Activated CD8-positive, alpha-beta memory T cell treated with anti-CD3 and anti-CD28 coated beads for 1 hour (primary cell): ENCODE results near the gene AGAP1.

Experiments
- DNase-seq, 2 donors: peaks; one replicate each; pipeline ENCODE4 v3.0.0-alpha.2; 2020; ENCODE audit warnings: low read depth in 1 of 2; ENCODE audit errors: extremely low read depth in 1 of 2

The AGAP1 gene

DNA sequence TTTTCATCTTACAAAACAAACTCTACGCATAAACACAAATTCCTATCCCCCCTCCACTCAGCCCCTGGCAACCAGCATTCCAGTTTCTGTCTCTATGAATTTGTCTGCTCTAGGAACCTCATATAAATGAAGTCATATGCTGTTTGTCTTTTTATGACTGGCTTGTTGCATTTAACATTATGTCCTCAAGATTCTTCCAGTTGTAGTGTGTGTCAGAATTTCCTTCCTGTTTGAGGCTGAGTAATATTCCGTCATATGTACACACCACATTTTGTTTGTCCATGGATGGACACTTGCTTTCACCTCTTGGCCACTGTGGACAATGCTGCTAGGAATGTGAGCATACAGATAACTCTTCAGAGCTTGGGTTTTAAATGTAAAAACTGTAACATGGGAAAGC lies 402.2 kb downstream of the AGAP1 start:
- DNase-seq, result no peak

DNA sequence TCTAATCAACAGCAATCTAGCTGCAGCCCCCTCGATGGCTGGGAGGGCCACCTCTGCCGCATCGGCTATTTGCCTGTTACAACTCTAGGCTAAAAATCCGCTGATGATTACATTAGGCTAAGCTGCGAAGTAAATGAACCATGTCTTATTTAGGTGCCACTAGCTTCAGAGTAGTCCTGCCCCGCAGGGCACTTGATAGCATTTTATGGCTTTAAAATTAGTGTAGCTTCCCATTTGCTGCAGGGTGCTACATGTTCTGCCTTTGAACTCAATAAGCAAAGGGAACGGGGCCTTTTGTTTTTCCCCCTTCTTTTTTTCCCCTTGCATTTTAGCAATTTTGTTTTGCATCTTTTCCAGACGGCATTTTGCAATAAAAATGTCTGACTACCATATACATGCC lies 404.1 kb downstream of the AGAP1 start:
- no peak for DNase-seq

DNA sequence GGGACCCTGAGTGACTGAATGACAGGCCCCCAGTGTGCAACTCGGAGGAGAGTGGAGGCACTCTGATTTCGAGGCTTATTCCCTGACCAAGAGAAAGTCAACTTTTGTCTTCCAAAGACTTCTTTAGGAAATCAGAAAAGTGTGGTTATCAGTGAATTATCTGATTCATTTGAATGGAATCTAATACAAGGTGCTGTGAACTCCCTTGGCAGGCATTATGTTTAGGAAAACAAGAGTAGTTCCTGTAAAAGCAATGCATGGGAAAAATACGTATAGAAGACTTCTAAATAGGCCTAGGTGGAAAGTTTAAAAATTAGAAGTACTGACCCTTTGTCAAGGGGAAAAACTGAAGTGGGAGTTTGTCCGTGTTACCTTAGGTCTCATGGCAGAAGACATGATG lies 404.9 kb downstream of the AGAP1 start:
- DNase-seq, result no peak

DNA sequence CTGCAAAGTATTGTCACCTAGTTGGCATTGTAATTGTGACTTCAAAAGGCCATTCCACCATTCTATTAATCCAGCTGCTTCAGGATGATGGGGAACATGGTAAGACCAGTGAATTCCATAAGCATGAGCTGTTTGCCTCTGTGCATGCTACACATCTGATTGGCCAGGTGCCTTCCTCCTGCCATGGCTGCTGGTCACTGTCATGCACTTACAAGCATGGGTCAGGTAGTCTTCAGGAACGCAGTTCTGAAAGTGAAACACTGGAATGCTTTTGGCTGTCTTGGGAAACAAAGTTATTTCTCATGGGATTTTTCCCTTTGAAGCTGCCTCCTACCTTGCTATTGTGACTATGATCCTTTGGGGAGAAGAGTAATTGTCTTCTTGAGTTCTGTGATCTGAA lies 406.8 kb downstream of the AGAP1 start:
- DNase-seq, result no peak

DNA sequence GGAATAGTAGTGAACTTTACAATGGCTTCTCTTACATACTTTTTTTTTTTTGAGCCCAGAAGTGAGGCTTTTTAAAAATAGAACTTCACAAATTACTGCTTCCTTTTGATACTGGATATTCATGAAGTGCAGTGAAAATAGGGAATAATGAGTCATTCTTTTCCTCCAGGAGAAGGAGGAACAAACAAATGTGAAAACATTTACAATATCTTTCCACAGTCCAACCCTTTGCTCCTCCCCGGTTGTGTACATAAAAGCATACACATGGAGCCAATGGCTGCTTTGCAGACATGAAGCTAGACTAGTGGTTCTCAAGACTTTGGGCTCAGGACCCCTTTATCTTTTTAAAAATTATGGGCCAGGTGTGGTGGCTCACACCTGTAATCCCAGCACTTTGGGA lies 407.4 kb downstream of the AGAP1 start:
- DNase-seq, result no peak

DNA sequence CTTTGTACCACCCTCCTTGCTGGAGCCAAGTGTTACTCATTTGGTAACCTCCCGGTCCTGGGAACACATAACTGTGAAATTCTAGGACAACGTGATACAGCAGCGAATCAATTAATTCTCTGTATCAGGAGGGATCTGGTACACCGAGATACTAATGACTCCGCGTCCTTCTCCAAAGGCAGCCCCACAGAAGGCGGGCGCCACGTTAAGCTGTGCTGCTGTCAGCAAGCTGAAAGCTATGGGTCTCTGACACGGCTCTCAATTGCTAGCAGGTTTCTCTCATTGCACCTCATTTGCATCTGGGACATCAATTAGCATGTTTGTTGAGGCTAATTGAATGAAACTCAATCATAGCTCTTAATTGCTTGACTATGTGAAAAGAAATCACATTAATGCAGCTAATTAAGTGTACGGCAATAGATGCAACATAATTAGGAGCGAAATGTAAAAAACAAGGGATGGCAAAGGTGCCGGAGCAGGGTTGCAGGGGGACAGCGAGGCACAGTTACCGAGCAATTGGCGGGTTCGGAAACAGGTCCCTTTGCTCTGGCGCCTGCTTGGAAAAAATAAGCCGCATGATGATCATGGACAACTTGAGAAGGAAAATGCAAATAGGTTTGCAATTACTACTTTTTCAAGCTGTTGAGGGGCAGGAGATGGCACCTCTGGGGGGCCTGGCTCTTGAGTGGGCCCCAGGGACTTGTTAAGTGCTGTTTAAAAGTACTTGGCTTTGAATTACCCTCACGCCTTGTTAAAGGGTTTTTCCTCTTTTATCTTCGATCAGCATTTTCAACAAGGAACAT lies 410.1 kb downstream of the AGAP1 start:
- no peak for DNase-seq

DNA sequence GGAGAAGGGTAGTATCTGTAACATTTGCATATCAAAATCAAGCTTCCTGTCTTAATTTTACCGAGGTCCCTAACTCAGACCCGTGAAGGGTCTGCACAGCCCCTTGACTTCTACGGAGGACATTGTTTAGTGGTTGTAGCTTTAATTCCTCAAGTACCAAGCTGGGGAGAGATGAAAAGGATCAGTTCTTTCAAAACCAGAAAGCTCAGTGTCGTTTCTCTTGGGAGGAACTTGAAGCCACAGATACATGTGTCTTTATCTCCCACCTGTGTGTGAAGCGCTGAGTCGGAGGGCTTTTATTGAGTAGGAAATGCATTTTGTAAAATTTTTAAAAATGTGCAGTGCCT lies 410.7 kb downstream of the AGAP1 start:
- no peak for DNase-seq

DNA sequence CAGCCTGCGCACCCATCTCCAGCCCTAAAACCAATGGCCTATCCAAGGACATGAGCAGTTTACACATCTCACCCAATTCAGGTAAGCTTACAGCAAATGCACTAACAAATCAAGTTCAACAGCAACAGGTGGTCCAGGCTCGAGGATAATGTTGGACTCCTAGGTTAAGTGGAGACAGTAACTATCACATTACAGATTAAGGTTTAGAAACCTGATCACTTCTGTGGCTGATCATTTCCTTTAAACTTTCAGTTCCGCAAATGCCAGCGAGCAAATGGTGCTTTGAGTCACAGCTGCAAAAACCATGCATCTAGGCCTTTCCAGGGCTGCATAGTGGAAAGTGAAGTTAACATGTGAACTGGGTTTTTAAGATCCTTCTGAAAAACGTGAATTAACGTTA lies 415.0 kb downstream of the AGAP1 start:
- DNase-seq, result no peak

DNA sequence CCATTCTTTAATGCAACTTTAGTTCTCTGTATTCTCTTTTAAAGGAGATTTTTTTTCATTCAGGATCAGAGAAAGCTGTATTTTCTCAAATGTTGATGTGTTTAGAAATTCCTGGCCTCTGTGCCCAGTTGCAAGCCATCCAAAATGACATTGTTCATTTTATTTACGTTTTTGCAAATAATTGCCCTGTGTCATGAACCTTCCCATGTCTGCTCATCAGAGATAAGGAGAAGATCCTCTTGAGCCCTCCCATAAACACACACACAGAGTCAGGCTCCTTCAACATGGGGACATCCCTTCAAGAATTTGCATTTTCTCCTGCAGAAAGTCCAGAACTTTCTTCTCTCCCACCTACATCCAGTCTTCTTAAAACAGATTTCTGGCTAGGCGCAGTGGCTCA lies 415.5 kb downstream of the AGAP1 start:
- DNase-seq, result no peak

DNA sequence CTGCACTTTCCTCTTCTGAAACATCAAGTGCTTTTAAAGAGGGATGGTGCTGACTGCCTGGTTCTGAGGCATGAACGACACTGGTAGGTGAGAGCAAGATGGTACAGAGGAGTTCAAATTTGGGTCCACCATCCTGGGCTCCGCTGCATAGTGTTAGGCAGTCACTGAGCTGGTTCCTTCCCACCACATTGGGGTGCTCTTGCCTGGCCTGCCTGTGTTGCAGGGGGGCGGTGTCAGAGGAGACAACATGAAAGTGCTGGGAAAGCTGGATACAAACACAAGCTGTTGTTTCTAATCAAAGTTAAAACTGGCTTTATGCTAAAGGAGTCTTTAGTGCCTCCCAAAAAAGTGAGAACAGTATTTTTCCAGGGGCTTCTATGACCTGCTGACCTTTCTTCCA lies 416.2 kb downstream of the AGAP1 start:
- DNase-seq, result no peak

DNA sequence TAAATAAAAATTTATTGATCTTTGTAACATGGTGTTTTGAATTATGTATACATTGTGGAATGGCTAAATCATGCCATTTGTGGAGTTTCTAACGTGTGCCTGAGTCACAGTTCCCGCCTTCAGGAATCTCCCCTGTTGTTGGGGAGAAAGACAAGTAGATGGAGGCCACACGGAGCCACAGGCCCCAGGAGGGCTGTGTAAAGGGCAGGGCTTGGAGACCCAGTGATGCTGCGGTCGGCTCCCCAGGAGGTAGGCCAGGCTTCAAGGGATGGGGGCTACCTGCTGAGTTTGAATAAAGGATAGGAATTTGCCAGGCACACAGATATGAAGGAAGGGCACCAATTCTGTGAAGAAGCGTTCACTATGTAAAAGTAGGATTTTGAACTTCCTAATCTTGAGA lies 417.3 kb downstream of the AGAP1 start:
- no peak for DNase-seq

DNA sequence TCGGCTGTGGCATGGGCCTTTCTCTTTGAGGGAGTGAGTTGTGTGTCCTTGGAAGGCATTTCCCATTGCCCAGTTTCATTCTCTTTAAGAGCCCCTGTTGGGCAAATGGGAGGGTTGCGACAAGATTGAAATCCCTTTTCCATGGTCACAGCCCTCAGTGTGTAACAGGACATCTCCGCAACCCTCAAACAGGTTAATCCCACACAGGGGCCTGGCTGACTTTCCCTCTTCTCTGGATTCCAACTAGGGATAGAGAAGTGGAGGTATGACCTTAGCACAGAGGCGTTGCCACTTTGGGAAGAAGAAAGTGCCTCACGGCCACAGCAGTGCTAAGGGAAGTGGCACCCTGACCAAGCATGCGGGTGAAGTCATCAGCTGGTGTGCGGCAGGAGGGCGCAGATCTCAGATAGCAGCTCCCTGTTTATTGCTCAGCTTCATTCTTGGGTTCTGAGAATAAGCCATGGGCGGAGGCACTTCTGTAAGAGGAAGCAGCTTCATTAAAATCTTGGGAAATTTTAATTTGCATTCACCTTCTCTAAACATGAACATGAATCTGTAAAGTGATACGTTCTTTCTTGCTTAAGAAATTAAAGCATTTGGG lies 417.9 kb downstream of the AGAP1 start:
- no peak for DNase-seq

DNA sequence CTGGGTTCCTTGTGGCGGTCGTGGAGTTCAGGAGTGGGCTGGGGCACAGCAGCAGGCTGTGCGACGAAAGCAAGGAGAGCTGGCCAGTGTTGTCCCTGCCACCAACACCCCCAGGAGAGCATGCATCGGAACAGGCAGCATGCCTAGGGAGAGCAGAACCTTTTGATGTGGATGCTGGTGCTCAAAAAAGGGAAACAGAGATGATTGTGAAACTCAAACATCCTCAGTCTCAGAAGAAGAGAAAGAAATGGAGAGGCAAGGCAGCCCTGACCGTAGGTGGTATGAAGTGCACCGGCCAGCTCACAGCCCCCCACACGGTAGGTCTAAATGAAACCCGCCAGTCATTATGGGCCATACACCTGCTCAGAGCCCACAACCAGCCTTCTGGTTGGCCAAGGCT lies 420.9 kb downstream of the AGAP1 start:
- DNase-seq, result no peak

DNA sequence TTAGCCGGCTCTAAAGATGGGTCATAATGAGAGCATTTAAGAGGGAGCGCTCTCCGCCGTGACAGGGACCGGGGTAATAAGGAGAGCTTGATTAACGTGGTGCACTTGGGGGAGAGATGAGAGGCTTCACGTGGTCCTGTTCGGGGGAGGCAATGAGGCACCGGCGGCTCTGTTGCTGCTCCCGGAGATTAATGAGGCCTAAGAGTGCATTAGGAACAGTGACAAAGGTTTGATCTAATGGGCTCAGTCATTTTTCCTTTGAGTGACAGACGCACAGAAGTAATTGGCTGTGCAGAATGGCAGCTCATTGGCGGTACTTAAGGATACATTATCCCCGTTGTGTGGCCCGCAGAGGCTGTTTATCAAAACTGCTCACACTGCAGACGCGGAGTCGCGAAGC lies 423.7 kb downstream of the AGAP1 start:
- no peak for DNase-seq

DNA sequence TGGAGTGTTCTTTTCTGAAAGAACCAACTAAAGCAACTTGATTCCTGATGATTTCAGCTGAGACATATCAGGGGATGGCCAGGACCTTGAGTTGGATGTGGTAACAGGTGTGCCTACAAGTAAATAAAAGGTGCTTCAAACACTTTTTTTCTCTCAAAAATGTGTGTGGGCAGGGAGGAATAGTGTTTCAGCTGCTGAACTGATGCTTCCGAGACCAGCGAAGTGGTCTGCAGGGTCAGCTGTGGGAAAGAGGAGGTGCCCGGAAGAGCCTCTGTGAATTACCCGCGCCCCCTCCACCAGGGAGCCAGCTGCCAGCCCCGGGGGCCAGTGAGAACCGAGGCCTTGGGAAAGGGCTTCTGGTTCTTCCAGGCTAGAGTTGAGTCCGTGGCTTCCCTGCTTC lies 425.0 kb downstream of the AGAP1 start:
- no peak for DNase-seq

DNA sequence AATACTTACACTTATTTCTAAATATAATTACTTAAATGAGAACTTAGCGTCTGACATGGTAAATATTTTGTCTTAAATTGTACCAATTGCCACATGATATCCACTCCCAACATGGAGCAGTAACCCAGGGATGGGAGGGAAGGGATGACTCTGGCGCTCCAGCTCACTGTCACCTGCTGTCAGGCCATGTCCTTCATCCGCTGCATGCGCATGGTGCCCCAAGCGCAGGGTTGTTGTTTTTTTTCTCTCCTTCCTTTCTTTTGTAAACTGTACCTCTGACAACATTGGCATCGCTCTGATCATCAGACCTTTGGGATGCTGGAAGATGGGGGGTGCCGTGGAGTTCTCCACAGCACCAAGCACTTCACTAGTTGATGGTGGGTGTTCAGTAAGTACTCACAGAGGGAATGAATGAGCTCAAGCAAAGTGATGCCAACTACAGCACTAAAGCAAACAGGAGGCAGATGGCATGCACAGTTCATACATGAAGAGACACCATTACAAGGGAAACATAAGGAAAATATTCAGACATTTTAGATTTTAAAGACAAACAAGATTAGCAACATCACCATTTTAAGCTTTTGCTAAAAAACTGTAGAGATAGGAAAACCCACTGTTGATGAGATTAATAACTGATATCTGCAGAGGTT lies 426.5 kb downstream of the AGAP1 start:
- no peak for DNase-seq

DNA sequence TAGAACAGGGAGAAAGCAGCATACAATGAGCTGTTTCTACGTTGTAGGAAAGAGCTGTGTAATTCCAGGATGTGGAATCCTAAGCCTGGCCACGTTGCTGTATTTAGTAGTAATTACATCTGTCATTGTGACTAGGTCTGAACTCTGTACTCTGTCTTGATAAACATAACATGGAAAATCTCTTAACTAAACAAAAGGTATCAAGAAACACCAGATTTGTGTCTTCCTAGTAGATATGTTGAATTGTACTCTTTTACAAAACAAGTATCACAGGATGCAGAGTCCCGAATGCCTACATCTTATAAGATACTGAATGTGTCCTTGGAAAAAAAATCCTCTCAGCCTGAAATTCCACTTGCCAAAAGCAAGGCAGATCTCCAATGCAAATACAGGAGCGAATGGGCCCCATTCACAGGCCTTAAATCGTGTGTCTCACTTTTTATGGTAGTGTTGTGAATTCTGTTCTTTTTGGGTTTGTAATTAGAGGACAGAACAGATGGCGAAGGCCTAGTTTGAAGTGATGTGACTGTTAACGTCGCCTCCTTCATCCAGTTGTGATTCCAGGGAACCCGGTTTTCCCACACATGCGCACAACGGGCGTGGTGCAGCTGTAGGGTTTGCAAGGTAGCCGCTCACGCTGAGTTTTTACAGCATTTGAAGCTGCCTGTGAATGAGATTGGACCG lies 427.8 kb downstream of the AGAP1 start:
- no peak for DNase-seq

DNA sequence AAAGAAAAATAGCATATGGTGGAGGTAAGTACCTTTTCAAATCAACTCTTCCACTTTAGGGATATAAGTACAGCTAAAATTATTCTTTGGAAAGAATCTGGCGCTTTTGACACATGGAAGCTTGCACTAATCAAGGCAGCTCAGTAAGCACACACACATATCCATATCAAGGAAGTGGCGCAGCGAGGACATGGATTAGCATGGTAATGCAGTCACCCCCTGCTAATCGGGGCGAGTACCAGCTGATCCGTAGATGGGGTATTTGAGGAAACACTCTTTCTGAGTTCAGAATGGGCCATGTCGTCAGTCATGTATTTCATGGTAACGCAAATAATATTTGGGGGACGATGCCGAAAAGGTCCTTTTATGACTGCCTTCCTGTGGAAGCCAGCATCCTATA lies 429.0 kb downstream of the AGAP1 start:
- no peak for DNase-seq

DNA sequence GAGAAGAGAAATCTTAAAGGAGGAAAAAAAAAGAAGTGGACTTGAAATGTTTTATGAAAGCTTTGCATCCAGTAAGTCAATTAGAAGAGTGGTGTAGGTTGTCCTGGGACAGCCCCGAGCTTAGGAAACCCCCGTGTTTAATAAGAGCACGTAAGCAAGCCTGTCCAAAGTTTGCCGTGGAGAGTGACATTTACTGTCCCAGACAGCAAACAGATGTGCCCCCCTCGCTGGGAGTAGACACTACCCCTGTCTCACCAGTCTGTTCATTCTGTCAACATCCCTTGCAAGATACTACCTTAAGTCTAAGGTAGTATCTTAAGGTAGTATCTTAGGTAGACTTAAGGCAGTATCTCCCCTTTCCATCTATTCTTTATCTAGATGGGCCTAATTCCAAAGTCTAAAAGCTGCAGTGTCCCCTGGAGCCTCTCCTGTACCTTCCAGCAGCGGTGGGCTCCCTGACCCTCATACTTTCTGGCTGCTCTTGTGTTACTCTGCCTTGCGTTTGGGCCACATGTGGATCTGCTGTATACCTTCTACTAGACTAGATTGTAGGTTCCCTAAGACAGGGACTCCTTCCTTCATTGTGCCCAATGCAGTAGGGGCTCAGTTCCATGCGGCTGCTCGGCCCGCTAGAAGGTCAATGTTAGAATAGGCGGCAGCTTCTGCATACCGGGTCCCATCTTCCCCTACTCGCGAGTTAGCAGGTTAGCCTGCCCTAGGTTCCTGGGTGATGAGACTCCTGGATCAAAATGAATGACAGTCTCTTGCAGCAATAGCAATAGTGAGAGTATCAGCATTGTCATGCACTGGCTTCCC lies 430.2 kb downstream of the AGAP1 start:
- no peak for DNase-seq

DNA sequence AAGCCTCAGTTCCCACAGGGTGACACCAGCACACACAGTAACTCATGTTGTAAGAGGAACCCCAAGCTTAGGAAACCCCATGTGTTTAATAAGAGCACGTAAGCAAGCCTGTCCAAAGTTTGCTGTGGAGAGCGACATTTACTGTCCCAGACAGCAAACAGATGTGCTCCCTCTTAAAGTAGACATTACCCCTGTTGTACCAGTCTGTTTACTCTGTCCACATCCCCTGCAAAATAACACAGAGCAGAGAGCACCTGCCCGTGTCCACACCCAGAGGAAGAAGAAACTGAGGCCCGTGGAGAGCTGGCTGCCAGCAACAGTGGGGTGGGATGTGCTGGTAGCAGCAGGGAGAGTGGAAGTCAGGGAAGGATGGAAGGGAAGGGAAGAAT lies 430.8 kb downstream of the AGAP1 start:
- DNase-seq, result no peak
